Nephron (organoid): ENCODE measurements around the gene AMZ2.
"Not testable (repeated sequence)": the region's sequence is repeated elsewhere in the genome, so short reads cannot be mapped to it uniquely, and the experiment has no call there.

Source experiments
- H3K27ac Mint-ChIP-seq, 3 experiments: 2 replicates each; pipeline ENCODE4 v1.8.0; 2020; ENCODE audit warnings: mixed read lengths in 3 of 3, mild to moderate bottlenecking in 2 of 3, moderate library complexity in 1 of 3
- H3K27me3 Mint-ChIP-seq: 2 replicates; pipeline ENCODE4 v1.8.0; 2021; ENCODE audit warnings: low read depth, mild to moderate bottlenecking, moderate library complexity, mixed read lengths
- H3K36me3 Mint-ChIP-seq: 2 replicates; pipeline ENCODE4 v1.8.0; 2020; ENCODE audit warnings: low read depth, mixed read lengths
- H3K4me1 Mint-ChIP-seq: 2 replicates; pipeline ENCODE4 v1.8.0; 2020; ENCODE audit warnings: mixed read lengths
- H3K4me3 Mint-ChIP-seq, 3 experiments: 2 replicates each; pipeline ENCODE4 v1.8.0; 2020; ENCODE audit warnings: mild to moderate bottlenecking in 3 of 3, mixed read lengths in 3 of 3, moderate library complexity in 2 of 3
- H3K9me3 Mint-ChIP-seq: 2 replicates; pipeline ENCODE4 v1.8.0; 2020; ENCODE audit warnings: mixed read lengths
- TF ChIP-seq, protein P1 (sequence below), 3 experiments: fragments of 200-600 bp; sonication (generic); IDR thresholded peaks; one replicate each; pipeline ENCODE4 v1.5.0; 2021; ENCODE audit warnings: antibody characterized with exemption in 3 of 3; ENCODE audit not compliant: unreplicated experiment in 3 of 3

Gene AMZ2

DNA sequence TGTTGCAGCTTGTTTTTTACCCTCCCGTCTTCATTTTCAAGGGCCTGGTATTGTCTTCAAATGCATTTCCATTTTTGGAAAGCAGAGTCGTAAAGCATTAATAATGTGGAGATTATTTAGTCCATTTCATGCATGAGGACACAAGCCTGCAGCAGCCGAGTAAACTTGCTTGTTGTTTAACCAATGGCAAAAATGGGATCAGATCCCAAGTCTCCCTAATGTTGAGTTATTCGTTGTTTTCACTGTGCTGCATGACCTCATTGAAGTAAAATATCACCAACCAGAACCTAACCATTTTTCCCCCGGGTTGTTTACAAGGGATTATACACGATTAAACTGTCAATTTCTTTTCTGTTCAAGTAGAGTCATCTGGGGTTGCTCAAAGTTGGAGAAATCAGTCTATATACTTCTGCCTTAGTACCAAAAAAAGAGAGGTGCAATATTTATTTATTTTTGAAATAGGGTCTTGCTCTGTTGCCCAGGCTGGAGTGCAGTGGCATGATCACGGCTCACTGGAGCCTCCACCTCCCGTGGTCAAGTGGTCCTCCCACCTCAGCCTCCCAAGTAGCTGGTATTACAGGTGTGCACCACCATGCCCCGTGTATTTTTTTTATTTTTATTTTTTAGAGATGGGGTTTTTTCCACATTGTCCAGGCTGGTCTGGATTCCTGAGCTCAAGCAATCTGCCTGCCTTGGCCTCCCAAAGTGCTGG is 12.4 kb downstream of the AMZ2 start:
- peaks cover 19% of the 10 kb centered on the region for H3K36me3 Mint-ChIP-seq

DNA sequence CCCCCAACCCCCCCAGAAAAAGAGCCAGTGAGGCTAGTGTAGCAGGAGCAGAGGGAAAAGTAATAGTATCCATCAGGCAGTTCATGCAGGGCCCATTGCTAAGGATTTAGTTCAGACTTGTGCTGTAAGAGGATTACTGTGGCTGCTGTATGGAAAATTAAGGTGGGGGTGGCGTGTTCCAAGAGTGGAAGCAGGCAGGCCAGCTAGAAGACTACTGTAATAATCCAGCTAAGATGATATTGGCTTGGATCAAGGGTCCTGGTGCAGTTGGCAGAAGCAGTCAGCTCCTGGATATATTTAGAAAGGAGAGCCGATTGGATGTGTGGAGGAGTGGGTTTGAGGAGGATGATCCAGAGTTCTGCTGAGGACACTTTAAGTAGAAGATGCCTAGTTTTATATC is 14.6 kb downstream of the AMZ2 start:
- H3K27me3 Mint-ChIP-seq, H3K9me3 Mint-ChIP-seq, H3K4me3 Mint-ChIP-seq, H3K36me3 Mint-ChIP-seq: not testable (repeated sequence)
- Mint-ChIP-seq H3K27ac (peak overlapping the region in 1 of 3 experiments; percentile 5), H3K4me1 (peaks cover 38% of the 10 kb centered on the region)

More for the DNA sequence above, 12.4 kb downstream of the AMZ2 start:
- H3K27me3 Mint-ChIP-seq, result no peaks in the 10 kb centered on the region
- H3K4me3 Mint-ChIP-seq, result peak overlapping the region in 2 of 3 experiments; percentile 21 to 56
- no peaks in the 10 kb centered on the region for H3K9me3 Mint-ChIP-seq
- TF ChIP-seq, protein P1, sequence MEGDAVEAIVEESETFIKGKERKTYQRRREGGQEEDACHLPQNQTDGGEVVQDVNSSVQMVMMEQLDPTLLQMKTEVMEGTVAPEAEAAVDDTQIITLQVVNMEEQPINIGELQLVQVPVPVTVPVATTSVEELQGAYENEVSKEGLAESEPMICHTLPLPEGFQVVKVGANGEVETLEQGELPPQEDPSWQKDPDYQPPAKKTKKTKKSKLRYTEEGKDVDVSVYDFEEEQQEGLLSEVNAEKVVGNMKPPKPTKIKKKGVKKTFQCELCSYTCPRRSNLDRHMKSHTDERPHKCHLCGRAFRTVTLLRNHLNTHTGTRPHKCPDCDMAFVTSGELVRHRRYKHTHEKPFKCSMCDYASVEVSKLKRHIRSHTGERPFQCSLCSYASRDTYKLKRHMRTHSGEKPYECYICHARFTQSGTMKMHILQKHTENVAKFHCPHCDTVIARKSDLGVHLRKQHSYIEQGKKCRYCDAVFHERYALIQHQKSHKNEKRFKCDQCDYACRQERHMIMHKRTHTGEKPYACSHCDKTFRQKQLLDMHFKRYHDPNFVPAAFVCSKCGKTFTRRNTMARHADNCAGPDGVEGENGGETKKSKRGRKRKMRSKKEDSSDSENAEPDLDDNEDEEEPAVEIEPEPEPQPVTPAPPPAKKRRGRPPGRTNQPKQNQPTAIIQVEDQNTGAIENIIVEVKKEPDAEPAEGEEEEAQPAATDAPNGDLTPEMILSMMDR (IDR thresholded peaks at IDR 0.05; ENCODE audit: unreplicated experiment in 3 of 3), result no peak
- peak overlapping the region; percentile 59 to 84 (median 62) for H3K27ac Mint-ChIP-seq
- peaks cover 40% of the 10 kb centered on the region for H3K4me1 Mint-ChIP-seq

DNA sequence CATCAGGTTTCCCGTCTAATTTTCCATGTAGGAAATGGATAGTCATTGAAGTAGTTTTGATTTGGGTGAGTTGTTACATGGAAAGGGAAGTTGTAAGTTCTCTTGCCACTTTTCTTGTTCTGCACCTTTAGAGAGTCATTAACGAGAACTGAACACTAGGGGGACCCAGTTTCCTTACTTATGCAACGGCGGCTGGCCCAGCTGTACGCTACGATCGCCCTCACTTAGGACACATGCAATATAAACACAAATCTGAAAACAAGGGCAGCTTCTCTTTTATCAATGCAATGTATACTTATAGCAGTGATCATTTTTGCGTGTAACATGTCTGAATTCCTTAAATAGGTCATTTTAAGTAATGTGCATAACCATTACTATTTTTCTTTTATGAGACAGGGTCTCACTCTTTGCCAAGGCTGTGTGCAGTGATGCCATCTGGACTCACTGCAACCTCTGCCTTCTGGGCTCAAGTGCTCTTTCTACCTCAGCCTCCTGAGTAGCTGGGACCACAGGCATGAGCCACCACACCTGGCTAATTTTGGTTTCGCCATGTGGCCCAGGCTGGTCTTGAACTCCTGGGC is 15.3 kb downstream of the AMZ2 start:
- H3K4me3 Mint-ChIP-seq, H3K9me3 Mint-ChIP-seq, H3K27me3 Mint-ChIP-seq, H3K36me3 Mint-ChIP-seq: not testable (repeated sequence)
- TF ChIP-seq, protein P1 (IDR thresholded peaks at IDR 0.05; ENCODE audit: unreplicated experiment in 3 of 3), result peak; percentile 60 to 66 (median 61)
- peak overlapping the region in 2 of 3 experiments; percentile 5 to 43 for H3K27ac Mint-ChIP-seq
- H3K4me1 Mint-ChIP-seq, result peaks cover 31% of the 10 kb centered on the region

DNA sequence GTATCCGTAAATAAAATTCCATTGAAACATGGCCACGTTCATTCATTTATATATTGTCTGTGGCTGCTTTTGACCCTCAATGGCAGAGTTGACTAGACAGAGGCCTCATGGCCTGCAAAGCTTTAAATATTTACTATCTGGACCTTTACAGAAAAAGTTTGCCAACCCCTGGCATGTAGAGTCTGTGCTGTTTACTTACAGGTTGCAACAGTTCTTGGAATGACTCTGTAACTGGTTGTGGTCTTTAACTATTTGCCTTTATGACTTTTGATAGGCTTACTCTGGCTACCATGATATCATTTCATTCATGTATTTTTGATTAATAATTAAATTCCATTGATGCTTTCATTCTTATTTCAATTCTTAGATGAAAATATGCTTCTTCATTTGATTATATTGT is 18.0 kb downstream of the AMZ2 start:
- not testable (repeated sequence) for H3K4me3 Mint-ChIP-seq, H3K27me3 Mint-ChIP-seq, H3K36me3 Mint-ChIP-seq, H3K27ac Mint-ChIP-seq, H3K9me3 Mint-ChIP-seq
- H3K4me1 Mint-ChIP-seq, result peaks cover 12% of the 10 kb centered on the region

DNA sequence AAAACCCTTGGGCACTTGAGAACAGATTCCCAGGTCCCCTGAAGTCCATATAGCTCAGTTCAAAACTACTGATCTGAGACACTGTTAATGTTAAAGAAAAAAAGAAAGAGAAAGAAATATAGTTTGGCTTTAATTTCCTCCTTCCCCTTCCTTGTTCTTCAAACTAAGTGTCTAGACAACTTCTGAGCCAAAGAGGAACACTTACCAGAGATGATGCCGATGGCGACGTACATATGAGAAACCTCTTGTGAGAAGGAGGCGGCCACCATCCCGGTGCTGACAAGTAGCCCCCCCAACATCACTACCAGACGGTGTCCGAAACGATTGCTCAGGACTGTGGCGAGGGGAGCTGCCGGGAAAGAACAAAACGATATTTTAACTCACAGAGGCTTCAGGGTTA is 25.9 kb downstream of the AMZ2 start:
- no peak overlapping the region for H3K27ac Mint-ChIP-seq
- TF ChIP-seq, protein P1 (IDR thresholded peaks at IDR 0.05; ENCODE audit: unreplicated experiment in 3 of 3), result no peak

DNA sequence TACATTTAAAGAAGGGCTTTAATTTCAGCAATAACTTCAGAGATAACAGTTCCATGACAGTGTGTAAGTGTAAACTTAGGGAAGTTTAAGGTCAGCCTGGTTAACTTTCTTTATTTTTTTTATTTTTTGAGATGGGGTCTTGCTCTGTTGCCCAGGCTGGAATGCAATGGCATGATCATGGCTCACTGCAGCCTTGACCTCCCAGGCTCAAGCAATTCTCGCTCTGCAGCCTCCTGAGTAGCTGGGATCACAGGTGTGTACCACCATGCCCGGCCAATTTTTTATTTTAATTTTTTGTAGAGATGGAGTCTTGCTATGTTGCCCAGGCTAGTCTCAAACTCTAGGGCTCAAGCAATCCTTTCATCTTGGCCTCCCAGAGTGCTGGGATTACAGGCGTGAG is 28.5 kb downstream of the AMZ2 start:
- H3K9me3 Mint-ChIP-seq, result peaks cover 16% of the 10 kb centered on the region
- not testable (repeated sequence) for H3K4me3 Mint-ChIP-seq, H3K4me1 Mint-ChIP-seq, H3K27me3 Mint-ChIP-seq, H3K27ac Mint-ChIP-seq, H3K36me3 Mint-ChIP-seq

More for the DNA sequence above, 25.9 kb downstream of the AMZ2 start:
- H3K36me3 Mint-ChIP-seq, result no peaks in the 10 kb centered on the region
- H3K4me3 Mint-ChIP-seq, result no peak overlapping the region
- H3K4me1 Mint-ChIP-seq, result no peaks in the 10 kb centered on the region
- H3K27me3 Mint-ChIP-seq, result no peaks in the 10 kb centered on the region
- peaks cover 5% of the 10 kb centered on the region for H3K9me3 Mint-ChIP-seq

DNA sequence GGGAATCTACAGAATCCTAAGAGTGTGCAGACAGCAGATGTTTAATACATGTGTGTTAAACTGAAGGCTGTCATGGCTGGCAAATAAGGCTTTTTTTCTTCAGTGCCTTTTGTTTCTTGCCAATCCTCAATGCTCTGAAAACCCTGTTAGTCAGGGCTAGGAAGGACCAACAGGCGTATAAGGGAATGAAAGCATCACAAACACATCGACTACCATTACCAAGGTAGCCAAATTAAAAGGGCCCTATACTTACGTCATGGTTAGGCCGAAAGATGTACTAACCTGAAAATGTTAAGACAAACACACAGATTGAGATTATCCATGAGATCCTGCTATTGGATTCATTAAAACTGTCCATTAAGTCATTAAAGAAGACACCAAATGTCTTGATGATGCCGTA is 30.0 kb downstream of the AMZ2 start:
- no peak overlapping the region for H3K4me3 Mint-ChIP-seq
- no peak overlapping the region for H3K27ac Mint-ChIP-seq
- no peaks in the 10 kb centered on the region for H3K27me3 Mint-ChIP-seq
- H3K4me1 Mint-ChIP-seq, result no peaks in the 10 kb centered on the region
- H3K9me3 Mint-ChIP-seq, result peaks cover 18% of the 10 kb centered on the region
- TF ChIP-seq, protein P1 (IDR thresholded peaks at IDR 0.05; ENCODE audit: unreplicated experiment in 3 of 3), result no peak
- H3K36me3 Mint-ChIP-seq, result peaks cover 5% of the 10 kb centered on the region

DNA sequence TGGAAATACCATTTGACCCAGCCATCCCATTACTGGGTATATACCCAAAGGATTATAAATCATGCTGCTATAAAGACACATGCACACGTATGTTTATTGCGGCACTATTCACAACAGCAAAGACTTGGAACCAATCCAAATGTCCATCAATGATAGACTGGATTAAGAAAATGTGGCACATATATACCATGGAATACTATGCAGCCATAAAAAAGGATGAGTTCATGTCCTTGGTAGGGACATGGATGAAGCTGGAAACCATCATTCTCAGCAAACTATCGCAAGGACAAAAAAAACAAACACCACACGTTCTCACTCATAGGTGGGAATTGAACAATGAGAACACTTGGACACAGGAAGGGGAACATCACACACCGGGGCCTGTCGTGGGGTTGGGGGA is 34.1 kb downstream of the AMZ2 start:
- not testable (repeated sequence) for H3K4me1 Mint-ChIP-seq

More for the DNA sequence above, 34.1 kb downstream of the AMZ2 start:
- H3K9me3 Mint-ChIP-seq, result peaks cover 18% of the 10 kb centered on the region
- not testable (repeated sequence) for H3K4me3 Mint-ChIP-seq, H3K36me3 Mint-ChIP-seq, H3K27ac Mint-ChIP-seq
- peaks cover 12% of the 10 kb centered on the region for H3K27me3 Mint-ChIP-seq
